Measurements from ENCODE around the gene PINK1. TPM values are rescaled to one million over a fixed set of nuclear protein-coding genes. Genes with fewer than 3 reads are reported as not detected.

Gene PINK1
- total RNA-seq, 1 donor: 43.0 TPM

GRCh38 chr1:20678599-20678998 is 45.3 kb downstream of the PINK1 start:
- DNase-seq (ENCODE audit: low read depth): no peak
- H3K4me3 ChIP-seq (ENCODE audit: low read depth, low read length): no peak overlapping the region
- TF ChIP-seq, protein P1, sequence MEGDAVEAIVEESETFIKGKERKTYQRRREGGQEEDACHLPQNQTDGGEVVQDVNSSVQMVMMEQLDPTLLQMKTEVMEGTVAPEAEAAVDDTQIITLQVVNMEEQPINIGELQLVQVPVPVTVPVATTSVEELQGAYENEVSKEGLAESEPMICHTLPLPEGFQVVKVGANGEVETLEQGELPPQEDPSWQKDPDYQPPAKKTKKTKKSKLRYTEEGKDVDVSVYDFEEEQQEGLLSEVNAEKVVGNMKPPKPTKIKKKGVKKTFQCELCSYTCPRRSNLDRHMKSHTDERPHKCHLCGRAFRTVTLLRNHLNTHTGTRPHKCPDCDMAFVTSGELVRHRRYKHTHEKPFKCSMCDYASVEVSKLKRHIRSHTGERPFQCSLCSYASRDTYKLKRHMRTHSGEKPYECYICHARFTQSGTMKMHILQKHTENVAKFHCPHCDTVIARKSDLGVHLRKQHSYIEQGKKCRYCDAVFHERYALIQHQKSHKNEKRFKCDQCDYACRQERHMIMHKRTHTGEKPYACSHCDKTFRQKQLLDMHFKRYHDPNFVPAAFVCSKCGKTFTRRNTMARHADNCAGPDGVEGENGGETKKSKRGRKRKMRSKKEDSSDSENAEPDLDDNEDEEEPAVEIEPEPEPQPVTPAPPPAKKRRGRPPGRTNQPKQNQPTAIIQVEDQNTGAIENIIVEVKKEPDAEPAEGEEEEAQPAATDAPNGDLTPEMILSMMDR (IDR thresholded peaks at IDR 0.05; ENCODE audit: insufficient read depth, low read length): no peak

GRCh38 chr1:20680269-20680668 is 47.0 kb downstream of the PINK1 start:
- no peak for DNase-seq (ENCODE audit: low read depth)
- H3K4me3 ChIP-seq (ENCODE audit: low read depth, low read length): no peak overlapping the region
- TF ChIP-seq, protein P1 (IDR thresholded peaks at IDR 0.05; ENCODE audit: insufficient read depth, low read length): no peak

GRCh38 chr1:20681999-20682398 is 48.7 kb downstream of the PINK1 start:
- TF ChIP-seq, protein P1 (IDR thresholded peaks at IDR 0.05; ENCODE audit: insufficient read depth, low read length): no peak
- no peak for DNase-seq (ENCODE audit: low read depth)

DNA sequence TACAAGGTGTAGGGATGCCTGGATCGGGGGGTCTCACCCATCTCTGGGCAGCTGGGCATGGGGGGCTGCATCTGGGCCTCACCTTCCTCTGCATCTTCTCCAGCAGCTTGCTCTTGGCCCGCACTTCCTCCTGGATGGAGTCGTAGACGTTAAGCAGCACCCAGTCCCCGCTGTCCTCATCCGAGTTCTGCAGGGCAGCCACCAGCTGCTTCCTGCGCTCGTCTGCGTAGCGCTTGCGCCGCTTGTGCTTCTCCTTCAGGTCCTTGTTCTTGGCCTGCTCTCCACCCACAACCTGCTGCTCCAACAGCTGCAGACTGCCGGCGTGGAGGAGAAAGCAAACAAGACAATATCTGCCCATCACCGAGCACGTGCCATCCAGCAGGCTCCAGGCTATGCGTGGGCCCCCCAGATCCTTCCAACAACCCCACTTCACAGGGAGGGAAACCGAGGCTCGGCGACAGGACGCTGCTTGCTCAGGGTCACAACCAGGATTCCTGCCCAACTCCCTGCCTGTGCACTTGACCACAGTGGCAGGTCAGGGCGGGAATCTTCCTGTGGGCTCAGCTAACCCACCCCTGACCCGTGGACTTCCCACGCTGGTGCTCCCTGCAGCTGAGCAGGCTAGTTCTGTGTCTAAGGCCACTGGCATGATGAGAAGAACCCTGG is 49.4 kb downstream of the PINK1 start:
- TF ChIP-seq, protein P1 (IDR thresholded peaks at IDR 0.05; ENCODE audit: insufficient read depth, low read length): no peak
- no peak for DNase-seq (ENCODE audit: low read depth)
- no peak overlapping the region for H3K4me3 ChIP-seq (ENCODE audit: low read depth, low read length)

More at GRCh38 chr1:20681999-20682398, 48.7 kb downstream of the PINK1 start:
- H3K4me3 ChIP-seq (ENCODE audit: low read depth, low read length): no peak overlapping the region

GRCh38 chr1:20683614-20684013 is 50.4 kb downstream of the PINK1 start:
- H3K4me3 ChIP-seq (ENCODE audit: low read depth, low read length): no peak overlapping the region
- no peak for DNase-seq (ENCODE audit: low read depth)
- TF ChIP-seq, protein P1 (IDR thresholded peaks at IDR 0.05; ENCODE audit: insufficient read depth, low read length): no peak

GRCh38 chr1:20684050-20684620 is 50.9 kb downstream of the PINK1 start:
- H3K4me3 ChIP-seq (ENCODE audit: low read depth, low read length): no peak overlapping the region
- TF ChIP-seq, protein P1 (IDR thresholded peaks at IDR 0.05; ENCODE audit: insufficient read depth, low read length): no peak
- DNase-seq (ENCODE audit: low read depth): no peak

Data from fibroblast of the aortic adventitia (primary cell).